Stimulated activated CD4-positive, alpha-beta T cell treated with anti-CD3 and anti-CD28 coated beads, Interleukin-12 subunit alpha, Interleukin-12 subunit beta, amount 100 ng/mL, for 48 hours (primary cell): ENCODE results near the gene RNFT2.

Source experiments
- DNase-seq, 3 donors: peaks; one replicate each; pipeline ENCODE4 v3.0.0-alpha.2; 2020; ENCODE audit warnings: low read depth in 2 of 3, low spot score in 1 of 3

The RNFT2 gene

DNA sequence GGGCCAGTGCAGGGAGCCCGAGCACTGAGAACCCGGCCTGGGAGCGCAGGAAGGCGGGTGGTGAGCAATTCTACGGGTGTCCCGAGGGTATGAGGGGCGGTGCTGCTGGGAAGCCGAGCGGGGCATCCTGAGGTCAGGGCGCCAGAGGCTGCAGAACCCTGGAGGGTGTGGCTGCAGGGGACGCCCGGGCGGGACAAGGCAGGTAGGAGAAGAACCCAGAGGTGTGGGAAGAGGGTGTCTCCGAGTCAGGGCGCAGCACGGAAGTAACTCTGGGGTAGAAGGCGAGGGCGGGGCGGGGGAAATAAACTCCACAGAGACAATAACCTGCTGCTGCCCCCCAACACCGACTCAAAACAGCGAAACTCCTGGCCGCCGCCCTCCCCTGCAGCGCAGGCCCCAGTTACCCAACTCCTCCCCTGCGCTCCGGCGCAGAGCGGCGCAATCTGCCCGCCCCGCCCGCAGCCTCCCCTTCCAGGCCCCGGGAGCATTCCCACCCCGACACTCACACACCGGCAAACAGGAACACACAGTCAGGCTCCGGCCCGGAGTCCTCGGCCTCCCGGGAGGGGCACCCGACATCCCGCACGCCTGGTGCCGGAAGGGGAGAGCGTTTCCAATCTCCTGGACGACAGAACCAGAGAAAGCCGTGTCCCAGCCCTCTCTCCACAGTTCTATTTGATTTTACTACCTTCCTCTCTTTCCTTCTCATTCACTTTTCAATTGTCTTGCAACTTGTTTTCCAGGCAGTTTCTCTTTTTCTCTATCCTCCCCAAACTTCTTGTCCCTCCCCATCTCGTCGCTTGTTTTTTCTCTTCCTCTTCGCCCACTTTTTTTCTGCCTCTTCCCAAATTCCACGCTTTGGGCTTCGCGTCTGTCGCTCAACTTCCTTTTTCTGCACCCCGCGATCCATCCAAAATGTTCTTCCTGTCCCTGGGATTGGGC is 140.7 kb downstream of the RNFT2 start:
- DNase-seq, result no peak

- DNase-seq, result no peak
Measured at GRCh38 chr12:116879509-116880212, 141.5 kb downstream of the RNFT2 start.

- DNase-seq, result no peak
Measured at GRCh38 chr12:116880213-116880816, 142.2 kb downstream of the RNFT2 start.

- no peak for DNase-seq
Measured at GRCh38 chr12:116880817-116881324, 142.8 kb downstream of the RNFT2 start.

GRCh38 chr12:116881325-116881876 is 143.3 kb downstream of the RNFT2 start, which contains the start of gene HRK:
Gene HRK (minus strand): TSS chr12:116881441. CDS start chr12:116881307, 134 bp downstream.
- no peak for DNase-seq

- no peak for DNase-seq
Measured at GRCh38 chr12:116881877-116882507, 143.9 kb downstream of the RNFT2 start.

- DNase-seq, result no peak
Measured at GRCh38 chr12:116882742-116883141, 144.6 kb downstream of the RNFT2 start.

DNA sequence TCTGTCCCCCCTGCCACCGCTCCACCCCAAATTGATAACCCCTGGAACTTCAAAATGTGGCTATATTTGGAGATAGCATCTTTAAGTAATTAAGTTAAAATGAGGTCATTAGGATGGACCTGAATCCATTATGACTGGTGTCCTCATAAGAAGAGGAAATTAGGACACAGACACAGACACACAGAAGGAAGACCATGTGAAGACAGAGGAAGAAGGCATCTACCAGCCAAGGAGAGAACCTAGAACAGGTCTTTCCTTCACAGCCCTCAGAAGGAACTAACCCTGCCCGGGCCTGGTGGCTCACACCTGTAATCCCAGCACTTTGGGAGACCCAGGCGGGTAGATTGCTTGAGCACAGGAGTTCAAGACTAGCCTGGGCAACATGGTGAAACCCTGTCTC is 146.8 kb downstream of the RNFT2 start:
- DNase-seq, result no peak

- DNase-seq, result no peak
Measured at GRCh38 chr12:116885491-116885890, 147.4 kb downstream of the RNFT2 start.

GRCh38 chr12:116887244-116887643 is 149.1 kb downstream of the RNFT2 start:
- no peak for DNase-seq

- DNase-seq, result no peak
Measured at GRCh38 chr12:116887897-116888296, 149.8 kb downstream of the RNFT2 start.

- DNase-seq, result no peak
Measured at GRCh38 chr12:116890330-116890729, 152.2 kb downstream of the RNFT2 start.

GRCh38 chr12:116891019-116891418 is 152.9 kb downstream of the RNFT2 start:
- DNase-seq, result no peak

DNA sequence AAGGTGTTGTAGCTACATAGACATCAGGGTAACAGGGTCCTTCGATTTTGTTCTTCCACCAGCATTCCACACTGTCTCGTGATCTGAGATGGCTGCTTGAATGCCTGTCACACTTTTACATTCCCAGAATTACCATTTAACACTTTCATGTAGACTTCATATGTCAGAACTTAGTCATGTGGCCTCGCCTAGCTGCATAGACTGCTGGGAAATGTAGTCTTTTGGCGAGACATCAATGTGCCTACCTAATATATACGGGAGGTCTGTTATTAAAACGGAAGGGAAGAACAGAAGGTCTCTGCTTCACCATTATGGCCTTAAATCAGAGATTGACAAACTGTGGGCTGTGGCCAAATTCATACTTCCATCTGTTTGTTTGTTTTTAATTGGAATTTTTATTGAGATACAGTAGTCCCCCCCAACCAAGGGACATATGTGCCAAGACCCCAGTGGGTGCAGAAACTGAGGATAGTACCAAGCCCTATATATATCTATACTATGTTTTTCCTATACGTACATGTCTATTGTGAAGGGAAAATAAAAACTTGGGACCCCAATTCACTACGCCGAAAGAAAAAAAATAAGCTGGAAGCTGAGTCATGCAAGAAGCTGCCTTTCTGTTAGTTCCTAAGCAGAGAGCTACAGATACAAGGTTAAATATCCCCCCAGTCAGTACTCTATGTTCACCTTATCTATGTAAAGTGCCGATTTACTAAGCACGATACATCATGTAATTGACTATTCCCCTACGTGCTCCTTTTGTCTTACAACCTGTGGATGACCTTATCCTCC is 154.4 kb downstream of the RNFT2 start:
- no peak for DNase-seq

- no peak for DNase-seq
Measured at GRCh38 chr12:116894913-116895312, 156.8 kb downstream of the RNFT2 start.

- DNase-seq, result no peak
Measured at GRCh38 chr12:116896411-116896924, 158.4 kb downstream of the RNFT2 start.

DNA sequence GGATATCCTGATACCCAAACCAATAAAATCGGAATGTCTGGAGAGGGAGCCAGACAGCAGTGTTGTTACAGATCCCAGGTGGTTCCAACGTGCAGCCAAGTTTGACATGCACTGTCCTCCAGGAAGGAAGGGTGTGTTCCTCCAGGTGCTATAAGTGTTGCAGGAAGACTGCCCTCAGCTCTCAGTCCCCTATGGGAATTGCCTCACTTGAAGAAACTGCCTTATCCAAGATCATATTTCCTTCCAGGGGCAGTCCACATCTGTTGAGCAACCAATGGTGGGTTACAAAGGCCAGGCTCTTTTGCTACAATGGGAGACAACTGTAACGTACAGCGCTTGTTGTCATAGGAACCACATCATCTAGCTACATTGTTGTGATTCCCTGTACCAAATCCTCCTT is 159.4 kb downstream of the RNFT2 start:
- DNase-seq, result no peak

GRCh38 chr12:116898669-116899068 is 160.6 kb downstream of the RNFT2 start:
- no peak for DNase-seq

- no peak for DNase-seq
Measured at GRCh38 chr12:116901612-116902011, 163.5 kb downstream of the RNFT2 start.
